GM12878 (cell line): ENCODE data around the gene SP3. TPM values are rescaled to one million over a fixed set of nuclear protein-coding genes. Genes with fewer than 3 reads are reported as not detected.

ENCODE experiments used
- BACH1 ChIP-seq: fragments of 450-650 bp; IDR thresholded peaks from 2 replicates; pipeline ENCODE4 v1.6.1; 2017; ENCODE audit warnings: mild to moderate bottlenecking, borderline replicate concordance
- BCL3 ChIP-seq: IDR thresholded peaks from 2 replicates; pipeline ENCODE4 v1.6.1; 2011; ENCODE audit warnings: borderline replicate concordance, low read depth, mild to moderate bottlenecking, moderate library complexity, low read length; ENCODE audit not compliant: insufficient read depth, poor library complexity, severe bottlenecking
- BCLAF1 ChIP-seq: fragments of 450-650 bp; IDR thresholded peaks from 2 replicates; pipeline ENCODE4 v1.6.1; 2017; ENCODE audit warnings: antibody characterized with exemption, mild to moderate bottlenecking, moderate library complexity
- DPF2 ChIP-seq: fragments of 450-650 bp; IDR thresholded peaks from 2 replicates; pipeline ENCODE4 v1.6.1; 2017; ENCODE audit warnings: mild to moderate bottlenecking
- EED ChIP-seq: sonication (generic); IDR thresholded peaks from 2 replicates; pipeline ENCODE4 v1.6.1; 2016; ENCODE audit warnings: antibody characterized with exemption, low read depth
- ETV6 ChIP-seq, 2 experiments: fragments of 450-650 bp in 1 of 2; IDR thresholded peaks in 1 of 2; conservative IDR thresholded peaks in 1 of 2; 2 replicates each; pipeline ENCODE4 v1.6.1; 2014; ENCODE audit warnings: antibody characterized with exemption in 1 of 2, borderline replicate concordance in 1 of 2, low read depth in 1 of 2, mild to moderate bottlenecking in 1 of 2, moderate library complexity in 1 of 2
- FOXK2 ChIP-seq: fragments of 450-650 bp; IDR thresholded peaks from 2 replicates; pipeline ENCODE4 v1.6.1; 2017; ENCODE audit warnings: mild to moderate bottlenecking, moderate library complexity
- IKZF1 ChIP-seq: fragments of 450-650 bp; conservative IDR thresholded peaks from 2 replicates; pipeline ENCODE4 v1.6.1; 2017; ENCODE audit warnings: antibody characterized with exemption, mild to moderate bottlenecking
- KAT2A ChIP-seq: conservative IDR thresholded peaks from 2 replicates; pipeline ENCODE4 v1.6.1; 2011; ENCODE audit warnings: low read depth, low read length; ENCODE audit not compliant: control insufficient read depth
- MYB ChIP-seq: fragments of 150-350 bp; IDR thresholded peaks from 2 replicates; pipeline ENCODE4 v1.6.1; 2014; ENCODE audit warnings: mild to moderate bottlenecking, low read depth, low read length, borderline replicate concordance
- RUNX3 ChIP-seq: IDR thresholded peaks from 2 replicates; pipeline ENCODE4 v1.6.1; 2012; ENCODE audit warnings: low read length, inconsistent platforms
- SIN3A ChIP-seq: IDR thresholded peaks from 2 replicates; pipeline ENCODE4 v1.6.1; 2012; ENCODE audit warnings: low read depth, low read length, improper control_type of control experiment
- STAT1 ChIP-seq: fragments of 450-650 bp; conservative IDR thresholded peaks from 2 replicates; pipeline ENCODE4 v1.6.1; 2014; ENCODE audit warnings: antibody characterized with exemption, mild to moderate bottlenecking
- ZNF622 ChIP-seq: fragments of 450-650 bp; IDR thresholded peaks from 2 replicates; pipeline ENCODE4 v1.6.1; 2017; ENCODE audit warnings: mild to moderate bottlenecking, inconsistent platforms
- polyA plus RNA-seq, 11 experiments: library from polyadenylated mRNA; depleted of rRNA in 4 of 11; unstranded in 6 of 11; stranded (reverse) in 5 of 11; fragments of >200 nt; fragmentation: Nextera tagmentation in 4 of 11; fragmentation: Illumina TruSeq in 1 of 11; extraction: Ambion mirVana in 4 of 11; extraction: Trizol in 1 of 11; gene quantifications; 1 replicate in 1 of 11; 2 replicates in 10 of 11; pipeline versions ENCODE4 v1.2.1 to v1.2.3, GENCODE V29; 2011 to 2016; ENCODE audit warnings: inconsistent platforms in 2 of 11, missing spikeins in 2 of 11, low read depth in 1 of 11
- total RNA-seq, 4 experiments: library from RNA; depleted of rRNA in 3 of 4; stranded (reverse); fragments of >200 nt in 3 of 4; fragmentation: Illumina TruSeq in 1 of 4; extraction: Trizol in 1 of 4; gene quantifications; 2 replicates each; pipeline versions ENCODE4 v1.2.1 to v1.2.3, GENCODE V29; 2013 to 2021
- TF ChIP-seq, protein P1 (sequence below): fragments of 150-350 bp; IDR thresholded peaks from 2 replicates; pipeline ENCODE4 v1.6.1; 2014; ENCODE audit warnings: mild to moderate bottlenecking, low read depth, low read length
- TF ChIP-seq, protein P2 (sequence below), 3 experiments: IDR thresholded peaks in 2 of 3; conservative IDR thresholded peaks in 1 of 3; 2 replicates each; pipeline ENCODE4 v1.5.1; 2011; ENCODE audit warnings: low read depth in 3 of 3, low read length in 3 of 3, mild to moderate bottlenecking in 3 of 3, control low read depth in 2 of 3, moderate library complexity in 2 of 3, inconsistent platforms in 1 of 3, mixed read lengths in 1 of 3; ENCODE audit not compliant: control insufficient read depth in 2 of 3, insufficient read depth in 1 of 3; ENCODE audit errors: extremely low read depth in 1 of 3
- TF ChIP-seq, protein P3 (sequence below): fragments of 450-650 bp; conservative IDR thresholded peaks from 2 replicates; pipeline ENCODE4 v1.6.1; 2017; ENCODE audit warnings: mild to moderate bottlenecking, moderate library complexity

SP3 gene
- total and polyA plus RNA-seq, 10 of the 15 experiments (the other 5 are each of a cell fraction or from before 2014, with no cell fraction given): 9.9 to 87.6 (median 52.4) TPM

DNA sequence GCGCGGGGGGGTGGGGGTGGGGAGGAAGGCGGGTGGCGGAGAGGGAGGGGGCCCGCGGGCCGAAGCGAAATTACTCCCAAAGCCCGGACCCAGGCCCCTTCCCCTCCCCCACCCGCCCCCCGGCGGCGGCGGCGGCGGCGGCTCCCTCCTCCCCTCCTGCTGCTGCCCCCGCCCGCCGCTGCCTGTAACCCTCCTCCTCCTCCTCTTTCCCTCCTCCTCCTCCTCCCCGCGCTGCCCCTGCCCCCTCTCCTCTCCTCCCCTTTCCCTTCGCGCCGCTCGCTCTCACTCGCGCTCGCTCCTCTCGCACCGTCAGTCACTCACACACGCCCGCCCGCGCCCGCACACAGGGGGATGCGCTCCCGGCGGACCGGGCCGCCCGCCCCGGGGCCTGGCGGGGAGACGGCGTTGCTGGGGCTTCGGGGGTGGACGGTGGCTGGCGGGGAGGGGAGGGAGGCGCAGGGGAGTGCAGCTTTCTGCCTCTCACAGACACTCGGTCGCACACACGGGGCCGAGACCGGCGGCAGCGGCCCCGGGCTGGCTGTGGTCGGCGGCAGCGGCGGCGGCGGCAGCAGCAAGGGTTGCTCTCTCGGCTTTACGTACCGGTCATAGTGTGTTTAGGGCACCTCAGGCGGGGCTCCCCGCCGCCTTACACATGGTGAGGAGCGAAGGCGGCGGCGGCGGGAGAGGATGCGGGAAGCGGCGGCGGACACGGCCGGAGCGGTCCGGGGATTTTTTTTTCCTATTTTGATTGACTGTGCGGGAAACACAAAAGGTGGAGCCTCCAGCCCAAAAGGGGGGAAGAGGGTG is 405 bp downstream of the SP3 start (continued):
- TF ChIP-seq BCLAF1 (no peak), KAT2A (no peak), ZNF622 (no peak), SIN3A (0 out of 2 replicates have a peak, but pooled peaks have one; percentile 12), STAT1 (no peak), BACH1 (peak; percentile 67; the same call in 1 of the 2 replicates), MYB (no peak), EED (no peak), RUNX3 (peak; percentile 5; the same call in 1 of the 2 replicates), IKZF1 (0 out of 2 replicates have a peak, but pooled peaks have one; percentile 31), BCL3 (no peak), DPF2 (no peak), ETV6 (conservative IDR thresholded peaks at IDR 0.05 in 1 of 2, IDR thresholded peaks at IDR 0.05 in 1 of 2; ENCODE audit: borderline replicate concordance in 1 of 2, low read depth in 1 of 2) (no peak), FOXK2 (no peak)
- TF ChIP-seq, protein P1, sequence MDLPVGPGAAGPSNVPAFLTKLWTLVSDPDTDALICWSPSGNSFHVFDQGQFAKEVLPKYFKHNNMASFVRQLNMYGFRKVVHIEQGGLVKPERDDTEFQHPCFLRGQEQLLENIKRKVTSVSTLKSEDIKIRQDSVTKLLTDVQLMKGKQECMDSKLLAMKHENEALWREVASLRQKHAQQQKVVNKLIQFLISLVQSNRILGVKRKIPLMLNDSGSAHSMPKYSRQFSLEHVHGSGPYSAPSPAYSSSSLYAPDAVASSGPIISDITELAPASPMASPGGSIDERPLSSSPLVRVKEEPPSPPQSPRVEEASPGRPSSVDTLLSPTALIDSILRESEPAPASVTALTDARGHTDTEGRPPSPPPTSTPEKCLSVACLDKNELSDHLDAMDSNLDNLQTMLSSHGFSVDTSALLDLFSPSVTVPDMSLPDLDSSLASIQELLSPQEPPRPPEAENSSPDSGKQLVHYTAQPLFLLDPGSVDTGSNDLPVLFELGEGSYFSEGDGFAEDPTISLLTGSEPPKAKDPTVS: no peak
- TF ChIP-seq, protein P2, sequence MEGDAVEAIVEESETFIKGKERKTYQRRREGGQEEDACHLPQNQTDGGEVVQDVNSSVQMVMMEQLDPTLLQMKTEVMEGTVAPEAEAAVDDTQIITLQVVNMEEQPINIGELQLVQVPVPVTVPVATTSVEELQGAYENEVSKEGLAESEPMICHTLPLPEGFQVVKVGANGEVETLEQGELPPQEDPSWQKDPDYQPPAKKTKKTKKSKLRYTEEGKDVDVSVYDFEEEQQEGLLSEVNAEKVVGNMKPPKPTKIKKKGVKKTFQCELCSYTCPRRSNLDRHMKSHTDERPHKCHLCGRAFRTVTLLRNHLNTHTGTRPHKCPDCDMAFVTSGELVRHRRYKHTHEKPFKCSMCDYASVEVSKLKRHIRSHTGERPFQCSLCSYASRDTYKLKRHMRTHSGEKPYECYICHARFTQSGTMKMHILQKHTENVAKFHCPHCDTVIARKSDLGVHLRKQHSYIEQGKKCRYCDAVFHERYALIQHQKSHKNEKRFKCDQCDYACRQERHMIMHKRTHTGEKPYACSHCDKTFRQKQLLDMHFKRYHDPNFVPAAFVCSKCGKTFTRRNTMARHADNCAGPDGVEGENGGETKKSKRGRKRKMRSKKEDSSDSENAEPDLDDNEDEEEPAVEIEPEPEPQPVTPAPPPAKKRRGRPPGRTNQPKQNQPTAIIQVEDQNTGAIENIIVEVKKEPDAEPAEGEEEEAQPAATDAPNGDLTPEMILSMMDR (IDR thresholded peaks at IDR 0.05 in 2 of 3, conservative IDR thresholded peaks at IDR 0.05 in 1 of 3; ENCODE audit: control insufficient read depth in 2 of 3, extremely low read depth in 1 of 3, insufficient read depth in 1 of 3, low read depth in 3 of 3, low read length in 3 of 3): no peak
- TF ChIP-seq, protein P3, sequence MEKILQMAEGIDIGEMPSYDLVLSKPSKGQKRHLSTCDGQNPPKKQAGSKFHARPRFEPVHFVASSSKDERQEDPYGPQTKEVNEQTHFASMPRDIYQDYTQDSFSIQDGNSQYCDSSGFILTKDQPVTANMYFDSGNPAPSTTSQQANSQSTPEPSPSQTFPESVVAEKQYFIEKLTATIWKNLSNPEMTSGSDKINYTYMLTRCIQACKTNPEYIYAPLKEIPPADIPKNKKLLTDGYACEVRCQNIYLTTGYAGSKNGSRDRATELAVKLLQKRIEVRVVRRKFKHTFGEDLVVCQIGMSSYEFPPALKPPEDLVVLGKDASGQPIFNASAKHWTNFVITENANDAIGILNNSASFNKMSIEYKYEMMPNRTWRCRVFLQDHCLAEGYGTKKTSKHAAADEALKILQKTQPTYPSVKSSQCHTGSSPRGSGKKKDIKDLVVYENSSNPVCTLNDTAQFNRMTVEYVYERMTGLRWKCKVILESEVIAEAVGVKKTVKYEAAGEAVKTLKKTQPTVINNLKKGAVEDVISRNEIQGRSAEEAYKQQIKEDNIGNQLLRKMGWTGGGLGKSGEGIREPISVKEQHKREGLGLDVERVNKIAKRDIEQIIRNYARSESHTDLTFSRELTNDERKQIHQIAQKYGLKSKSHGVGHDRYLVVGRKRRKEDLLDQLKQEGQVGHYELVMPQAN: peak; percentile 22
